K562 (cell line): ENCODE data around the gene MYLK4. TPM values are rescaled to one million over a fixed set of nuclear protein-coding genes. Genes with fewer than 3 reads are reported as not detected.

Source experiments
- ELF2 ChIP-seq: fragments of 250-450 bp; sonication (Bioruptor Pico); IDR thresholded peaks from 2 replicates; pipeline ENCODE4 v1.5.0; 2021; ENCODE audit warnings: mild to moderate bottlenecking
- ERF ChIP-seq: fragments of 450-650 bp; formaldehyde crosslinking; IDR thresholded peaks from 2 replicates; pipeline ENCODE4 v1.4.0; 2020; ENCODE audit warnings: mild to moderate bottlenecking, mixed read lengths
- GTF2A2 ChIP-seq: IDR thresholded peaks from 2 replicates; pipeline ENCODE4 v1.6.1; 2016; ENCODE audit warnings: mild to moderate bottlenecking, missing genetic modification characterization, missing compliant biosample characterization
- KAT7 ChIP-seq: sonication (generic); formaldehyde crosslinking; IDR thresholded peaks from 2 replicates; pipeline ENCODE4 v1.8.0; 2022; ENCODE audit warnings: missing genetic modification reagents, mild to moderate bottlenecking, borderline replicate concordance
- MECOM ChIP-seq: fragments of 250-450 bp; sonication (Bioruptor Pico); IDR thresholded peaks from 2 replicates; pipeline ENCODE4 v1.8.0; 2022; ENCODE audit warnings: inconsistent platforms
- MEF2D ChIP-seq: conservative IDR thresholded peaks from 2 replicates; pipeline ENCODE4 v1.6.1; 2016; ENCODE audit warnings: low read depth, missing genetic modification characterization, missing compliant biosample characterization
- MYC ChIP-seq, 2 experiments: fragments of 250-450 bp in 1 of 2; sonication (Bioruptor Pico) in 1 of 2; IDR thresholded peaks; 2 replicates each; pipeline versions ENCODE4 v1.5.1 to v1.6.1; 2012 to 2021; ENCODE audit warnings: low read depth in 2 of 2, borderline replicate concordance in 1 of 2, improper control_type of control experiment in 1 of 2, low read length in 1 of 2, mild to moderate bottlenecking in 1 of 2, moderate library complexity in 1 of 2
- NR2C2 ChIP-seq, 2 experiments: fragments of 200-800 bp in 1 of 2; sonication (Bioruptor generic) in 1 of 2; sonication (generic) in 1 of 2; formaldehyde crosslinking in 1 of 2; IDR thresholded peaks; 2 replicates each; pipeline versions ENCODE4 v1.6.1 to v1.8.0; 2016 to 2022; ENCODE audit warnings: mild to moderate bottlenecking in 1 of 2, missing compliant biosample characterization in 1 of 2, missing genetic modification characterization in 1 of 2, missing genetic modification reagents in 1 of 2
- PTTG1 ChIP-seq: fragments of 450-650 bp; IDR thresholded peaks from 2 replicates; pipeline ENCODE4 v1.6.1; 2016; ENCODE audit warnings: low read depth, mild to moderate bottlenecking, missing genetic modification characterization, missing compliant biosample characterization
- PYGO2 ChIP-seq: fragments of 450-650 bp; IDR thresholded peaks from 2 replicates; pipeline ENCODE4 v1.6.1; 2016; ENCODE audit warnings: mild to moderate bottlenecking, missing genetic modification characterization, moderate library complexity, missing compliant biosample characterization
- RBBP5 ChIP-seq: fragments of 200-600 bp; sonication (generic); IDR thresholded peaks from 2 replicates; pipeline ENCODE4 v1.6.1; 2012; ENCODE audit warnings: borderline replicate concordance, mild to moderate bottlenecking, low read length, control low read depth, inconsistent platforms; ENCODE audit not compliant: insufficient read depth, poor library complexity, severe bottlenecking
- TEAD1 ChIP-seq, 2 experiments: fragments of 450-650 bp in 1 of 2; sonication (generic) in 1 of 2; formaldehyde crosslinking; IDR thresholded peaks; 2 replicates each; pipeline versions ENCODE4 v1.4.0 to v1.8.0; 2020 to 2022; ENCODE audit warnings: mild to moderate bottlenecking in 2 of 2, missing genetic modification reagents in 1 of 2
- ZNF134 ChIP-seq: fragments of 250-450 bp; sonication (Bioruptor Pico); conservative IDR thresholded peaks from 2 replicates; pipeline ENCODE4 v1.4.0; 2020
- ZNF175 ChIP-seq: fragments of 200-800 bp; sonication (Bioruptor generic); IDR thresholded peaks from 2 replicates; pipeline ENCODE4 v1.6.1; 2016; ENCODE audit warnings: low read depth, mild to moderate bottlenecking, missing genetic modification characterization, missing compliant biosample characterization
- ZNF239 ChIP-seq: fragments of 250-450 bp; sonication (Bioruptor Pico); IDR thresholded peaks from 2 replicates; pipeline ENCODE4 v1.4.0; 2020; ENCODE audit warnings: mild to moderate bottlenecking
- ZNF311 ChIP-seq: fragments of 250-450 bp; sonication (Bioruptor Pico); IDR thresholded peaks from 2 replicates; pipeline ENCODE4 v1.4.0; 2020; ENCODE audit warnings: mild to moderate bottlenecking, moderate library complexity
- ZNF583 ChIP-seq: fragments of 250-450 bp; sonication (Bioruptor Pico); IDR thresholded peaks from 2 replicates; pipeline ENCODE4 v1.4.0; 2020
- ZNF589 ChIP-seq: fragments of 200-800 bp; sonication (Bioruptor generic); IDR thresholded peaks from 2 replicates; pipeline ENCODE4 v1.6.1; 2016; ENCODE audit warnings: low read depth, missing genetic modification characterization, missing compliant biosample characterization
- ZNF644 ChIP-seq: fragments of 200-800 bp; sonication (Bioruptor generic); IDR thresholded peaks from 2 replicates; pipeline ENCODE4 v1.6.1; 2016; ENCODE audit warnings: low read depth, missing genetic modification characterization, missing compliant biosample characterization
- ZNF76 ChIP-seq: fragments of 250-450 bp; sonication (Bioruptor Pico); IDR thresholded peaks from 2 replicates; pipeline ENCODE4 v1.4.0; 2020; ENCODE audit warnings: mild to moderate bottlenecking, moderate library complexity, borderline replicate concordance
- polyA plus RNA-seq, 8 experiments: library from polyadenylated mRNA; depleted of rRNA in 4 of 8; stranded (reverse) in 5 of 8; unstranded in 3 of 8; fragments of >200 nt; fragmentation: Nextera tagmentation in 2 of 8; fragmentation: Illumina TruSeq in 1 of 8; extraction: Ambion mirVana in 2 of 8; extraction: Trizol in 1 of 8; gene quantifications; 2 replicates each; pipeline versions ENCODE4 v1.2.1 to v1.2.3, GENCODE V29; 2011 to 2014; ENCODE audit warnings: inconsistent platforms in 1 of 8, missing spikeins in 1 of 8
- total RNA-seq, 7 experiments: library from RNA; depleted of rRNA in 6 of 7; stranded (reverse); fragments of >200 nt in 6 of 7; fragmentation: Illumina TruSeq in 2 of 7; extraction: Trizol in 2 of 7; gene quantifications; 2 replicates each; pipeline versions ENCODE4 v1.2.1 to v1.2.3, GENCODE V29; 2011 to 2021; ENCODE audit warnings: low replicate concordance in 1 of 7
- TF ChIP-seq, protein P1 (sequence below): fragments of 450-650 bp; conservative IDR thresholded peaks from 2 replicates; pipeline ENCODE4 v1.6.1; 2016; ENCODE audit warnings: missing genetic modification characterization, low read depth, mild to moderate bottlenecking, missing compliant biosample characterization, moderate library complexity
- TF ChIP-seq, protein P2 (sequence below): fragments of 200-800 bp; sonication (Bioruptor generic); IDR thresholded peaks from 2 replicates; pipeline ENCODE4 v1.6.1; 2017; ENCODE audit warnings: missing genetic modification characterization, missing compliant biosample characterization
- TF ChIP-seq, protein P3 (sequence below): fragments of 450-650 bp; IDR thresholded peaks from 2 replicates; pipeline ENCODE4 v1.6.1; 2016; ENCODE audit warnings: missing biosample characterization, missing genetic modification characterization

Gene MYLK4
- total and polyA plus RNA-seq, 9 of the 15 experiments (the other 6 are each of a cell fraction or from before 2014, with no cell fraction given) = 0.01 to 0.15 (median 0.06) TPM

DNA sequence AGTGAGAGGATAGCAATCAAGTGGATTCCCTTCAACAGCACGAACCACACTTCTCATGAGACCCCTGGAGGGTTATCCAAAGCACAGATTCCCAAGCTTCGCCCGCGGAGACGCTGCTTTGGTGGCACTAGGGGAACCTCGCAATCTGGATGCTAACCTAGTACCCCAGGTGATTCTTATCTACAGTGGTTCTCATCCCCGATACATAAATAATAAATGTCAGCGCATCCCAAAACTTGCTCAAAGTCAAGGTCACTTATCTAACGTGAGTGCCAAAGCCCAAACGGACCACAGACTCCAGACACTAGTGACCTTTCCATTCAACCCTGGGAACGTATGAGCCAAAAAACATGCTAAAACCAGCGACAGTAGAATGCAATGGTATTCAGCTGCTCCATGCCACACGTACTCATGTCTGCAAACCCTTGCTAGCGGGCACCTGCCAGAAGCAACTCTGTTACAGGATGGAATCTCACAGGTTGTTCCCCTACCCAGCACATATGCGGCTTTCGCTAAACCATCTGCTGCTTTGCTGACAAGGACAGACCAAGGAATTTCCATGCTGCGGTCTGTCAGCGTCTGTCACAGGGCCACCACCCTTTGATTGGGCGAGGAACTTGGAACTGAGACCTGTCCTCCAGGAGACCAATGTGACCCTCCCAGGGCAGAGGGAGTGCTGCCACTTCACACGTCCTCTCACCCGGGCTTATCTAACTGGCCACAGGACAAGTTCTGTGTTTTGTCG lies 16.8 kb downstream of the MYLK4 start (continued):
- TF ChIP-seq PTTG1 (peak; percentile 37; the same call in 1 of the 2 replicates), ZNF583 (CRISPR knock-in tag) (peak; percentile 17), ZNF239 (0 out of 2 replicates have a peak, but pooled peaks have one; percentile 6), MEF2D (tag) (0 out of 2 replicates have a peak, but pooled peaks have one; percentile 54), ELF2 (CRISPR knock-in tag) (peak; percentile 56; the same call in 1 of the 2 replicates), NR2C2 (CRISPR knock-in tag; IDR thresholded peaks at IDR 0.05) (0 out of 2 replicates have a peak, but pooled peaks have one; percentile 38), NR2C2 (tag; IDR thresholded peaks at IDR 0.05) (0 out of 2 replicates have a peak, but pooled peaks have one; percentile 17), PYGO2 (tag) (no peak), MECOM (CRISPR knock-in tag) (0 out of 2 replicates have a peak, but pooled peaks have one; percentile 40), ERF (CRISPR knock-in tag) (no peak), GTF2A2 (tag) (peak; percentile 68; the same call in 1 of the 2 replicates), ZNF311 (0 out of 2 replicates have a peak, but pooled peaks have one; percentile 22), MYC (IDR thresholded peaks at IDR 0.05; ENCODE audit: low read depth, low read length) (no peak), MYC (CRISPR knock-in tag; IDR thresholded peaks at IDR 0.05; ENCODE audit: borderline replicate concordance, low read depth) (peak; percentile 27; the same call in 1 of the 2 replicates), ZNF76 (0 out of 2 replicates have a peak, but pooled peaks have one; percentile 18), ZNF134 (CRISPR knock-in tag) (0 out of 2 replicates have a peak, but pooled peaks have one; percentile 29), ZNF644 (tag) (peak; percentile 28), RBBP5 (no peak), TEAD1 (CRISPR knock-in tag; IDR thresholded peaks at IDR 0.05) (peak in 1 of 2 experiments; percentile 4; a peak in 1 of 4 replicates), KAT7 (no peak), ZNF175 (CRISPR knock-in tag) (peak; percentile 73; the same call in 1 of the 2 replicates), ZNF589 (peak; percentile 71; the same call in 1 of the 2 replicates)
- TF ChIP-seq, protein P1, sequence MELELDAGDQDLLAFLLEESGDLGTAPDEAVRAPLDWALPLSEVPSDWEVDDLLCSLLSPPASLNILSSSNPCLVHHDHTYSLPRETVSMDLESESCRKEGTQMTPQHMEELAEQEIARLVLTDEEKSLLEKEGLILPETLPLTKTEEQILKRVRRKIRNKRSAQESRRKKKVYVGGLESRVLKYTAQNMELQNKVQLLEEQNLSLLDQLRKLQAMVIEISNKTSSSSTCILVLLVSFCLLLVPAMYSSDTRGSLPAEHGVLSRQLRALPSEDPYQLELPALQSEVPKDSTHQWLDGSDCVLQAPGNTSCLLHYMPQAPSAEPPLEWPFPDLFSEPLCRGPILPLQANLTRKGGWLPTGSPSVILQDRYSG (tag) = 0 out of 2 replicates have a peak, but pooled peaks have one; percentile 49
- TF ChIP-seq, protein P2, sequence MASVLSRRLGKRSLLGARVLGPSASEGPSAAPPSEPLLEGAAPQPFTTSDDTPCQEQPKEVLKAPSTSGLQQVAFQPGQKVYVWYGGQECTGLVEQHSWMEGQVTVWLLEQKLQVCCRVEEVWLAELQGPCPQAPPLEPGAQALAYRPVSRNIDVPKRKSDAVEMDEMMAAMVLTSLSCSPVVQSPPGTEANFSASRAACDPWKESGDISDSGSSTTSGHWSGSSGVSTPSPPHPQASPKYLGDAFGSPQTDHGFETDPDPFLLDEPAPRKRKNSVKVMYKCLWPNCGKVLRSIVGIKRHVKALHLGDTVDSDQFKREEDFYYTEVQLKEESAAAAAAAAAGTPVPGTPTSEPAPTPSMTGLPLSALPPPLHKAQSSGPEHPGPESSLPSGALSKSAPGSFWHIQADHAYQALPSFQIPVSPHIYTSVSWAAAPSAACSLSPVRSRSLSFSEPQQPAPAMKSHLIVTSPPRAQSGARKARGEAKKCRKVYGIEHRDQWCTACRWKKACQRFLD (CRISPR knock-in tag) = peak; percentile 71
- TF ChIP-seq, protein P3, sequence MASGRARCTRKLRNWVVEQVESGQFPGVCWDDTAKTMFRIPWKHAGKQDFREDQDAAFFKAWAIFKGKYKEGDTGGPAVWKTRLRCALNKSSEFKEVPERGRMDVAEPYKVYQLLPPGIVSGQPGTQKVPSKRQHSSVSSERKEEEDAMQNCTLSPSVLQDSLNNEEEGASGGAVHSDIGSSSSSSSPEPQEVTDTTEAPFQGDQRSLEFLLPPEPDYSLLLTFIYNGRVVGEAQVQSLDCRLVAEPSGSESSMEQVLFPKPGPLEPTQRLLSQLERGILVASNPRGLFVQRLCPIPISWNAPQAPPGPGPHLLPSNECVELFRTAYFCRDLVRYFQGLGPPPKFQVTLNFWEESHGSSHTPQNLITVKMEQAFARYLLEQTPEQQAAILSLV (tag) = 0 out of 2 replicates have a peak, but pooled peaks have one; percentile 16
